ENCODE measurements around the gene SLC35G1. TPM values are rescaled to one million over a fixed set of nuclear protein-coding genes. Genes with fewer than 3 reads are reported as not detected.

SLC35G1 gene
- total and polyA plus RNA-seq, 2 of the 8 experiments (the other 6 are each of a cell fraction or from before 2014, with no cell fraction given): 6.2 to 6.4 TPM

- Histone ChIP-seq H2AK5ac (ENCODE audit: low read depth, low read length) (no peak overlapping the region), H2BK5ac (ENCODE audit: low read depth, low read length) (no peak overlapping the region), H3K14ac (ENCODE audit: insufficient read length) (no peak overlapping the region), H3K27ac (ENCODE audit: low read depth, low read length) (no peak overlapping the region), H3K36me3 (ENCODE audit: control insufficient read depth in 2 of 4, insufficient read depth in 4 of 4, low read length in 3 of 4) (no peaks in the 10 kb centered on the region), H3K4me3 (ENCODE audit: extremely low read depth in 1 of 4, insufficient read depth in 2 of 4, low read depth in 3 of 4, low read length in 4 of 4) (no peak overlapping the region), H2BK15ac (ENCODE audit: low read length) (no peak overlapping the region), H4K5ac (ENCODE audit: insufficient read length, low read depth, low read length) (no peak overlapping the region), H3K18ac (ENCODE audit: extremely low read depth, low read length) (no peak overlapping the region), H3K79me1 (ENCODE audit: low read depth, low read length) (no peaks in the 10 kb centered on the region), H3K9ac (replicated peaks in 1 of 4; ENCODE audit: extremely low read depth in 1 of 4, low read depth in 3 of 4, low read length in 3 of 4) (no peak overlapping the region), H3K4ac (replicated peaks; ENCODE audit: insufficient read length, low read depth, low read length) (no peak overlapping the region), H3K27me3 (replicated peaks in 1 of 4; ENCODE audit: control insufficient read depth in 3 of 4, extremely low read depth in 1 of 4, insufficient read depth in 3 of 4, low read length in 3 of 4) (no peaks in the 10 kb centered on the region), H2BK20ac (ENCODE audit: low read length) (no peak overlapping the region), H3K4me2 (ENCODE audit: insufficient read depth in 1 of 2, low read depth in 2 of 2, low read length in 2 of 2) (no peak overlapping the region; a peak in 1 of 4 replicates), H3K23me2 (ENCODE audit: low read depth, low read length) (no peaks in the 10 kb centered on the region), H4K91ac (replicated peaks; ENCODE audit: insufficient read length, low read length) (no peak overlapping the region), H3K4me1 (replicated peaks in 1 of 4; ENCODE audit: control insufficient read depth in 3 of 4, insufficient read depth in 4 of 4, low read length in 3 of 4) (peaks cover 0 to 2% (median 0%) of the 10 kb centered on the region in 4 experiments; a peak in 1 of 7 replicates), H2BK12ac (ENCODE audit: low read depth, low read length) (no peak overlapping the region), H3K9me3 (ENCODE audit: insufficient read depth in 2 of 2, low read depth in 1 of 2, low read length in 1 of 2) (no peaks in the 10 kb centered on the region), H4K8ac (ENCODE audit: extremely low read depth, insufficient read depth, low read length) (no peak overlapping the region), H2AFZ (ENCODE audit: low read length) (no peak overlapping the region), H3K79me2 (ENCODE audit: control insufficient read depth in 1 of 2, insufficient read depth in 2 of 2, low read length in 2 of 2) (no peaks in the 10 kb centered on the region), H3K23ac (ENCODE audit: insufficient read length) (no peak overlapping the region), H2BK120ac (replicated peaks; ENCODE audit: low read depth, low read length) (no peak overlapping the region), H4K20me1 (replicated peaks in 1 of 2; ENCODE audit: control insufficient read depth in 1 of 2, insufficient read depth in 2 of 2, low read length in 2 of 2) (peaks cover 0 to 2% of the 10 kb centered on the region in 2 experiments), H3K56ac (replicated peaks; ENCODE audit: insufficient read length, low read depth, low read length) (no peak overlapping the region)
- POLR2A ChIA-PET (ENCODE audit: partially characterized antibody): no interaction called here
- CTCF ChIA-PET (ENCODE audit: partially characterized antibody): interaction anchor here (0.6 to 3.2 kb wide), 24 partner anchors 10 to 462 kb away, joined by 3 to 34 read pairs (median 4); no protein-coding TSS in a partner anchor
- no peak for FAIRE-seq
- WGBS, 2 experiments (ENCODE audit: extremely low coverage in 1 of 2, insufficient coverage in 1 of 2, insufficient read length in 1 of 2, insufficient replicate concordance in 2 of 2, low coverage in 1 of 2, low lambda C conversion rate in 2 of 2, missing lambda C conversion rate in 1 of 2): 96% methylated on average over 2 of the region's 2 CpGs; no CpG with 5 or more reads in 1 of the 2 experiments
- TF ChIP-seq GABPA (IDR thresholded peaks at IDR 0.05; ENCODE audit: borderline replicate concordance, insufficient read depth, low read length): no peak
- no peak for TF ChIP-seq NANOG (IDR thresholded peaks at IDR 0.05; ENCODE audit: insufficient read depth, low read depth, low read length, poor library complexity, severe bottlenecking)
- no peak for TF ChIP-seq SAP30 (IDR thresholded peaks at IDR 0.05; ENCODE audit: insufficient read depth, insufficient replicate concordance, low read length)
- TF ChIP-seq POU5F1 (IDR thresholded peaks at IDR 0.05; ENCODE audit: low read depth, low read length): no peak
- TF ChIP-seq EP300 (IDR thresholded peaks at IDR 0.05; ENCODE audit: borderline replicate concordance in 1 of 2, low read depth in 2 of 2, low read length in 2 of 2): no peak
- TF ChIP-seq SIRT6 (IDR thresholded peaks at IDR 0.05; ENCODE audit: low read length): no peak
- TF ChIP-seq BRCA1 (IDR thresholded peaks at IDR 0.05; ENCODE audit: low read depth, low read length): no peak
- TF ChIP-seq, protein P1, sequence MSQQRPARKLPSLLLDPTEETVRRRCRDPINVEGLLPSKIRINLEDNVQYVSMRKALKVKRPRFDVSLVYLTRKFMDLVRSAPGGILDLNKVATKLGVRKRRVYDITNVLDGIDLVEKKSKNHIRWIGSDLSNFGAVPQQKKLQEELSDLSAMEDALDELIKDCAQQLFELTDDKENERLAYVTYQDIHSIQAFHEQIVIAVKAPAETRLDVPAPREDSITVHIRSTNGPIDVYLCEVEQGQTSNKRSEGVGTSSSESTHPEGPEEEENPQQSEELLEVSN (IDR thresholded peaks at IDR 0.05): no peak
- TF ChIP-seq YY1 (IDR thresholded peaks at IDR 0.05; ENCODE audit: low read depth, low read length): no peak
- TF ChIP-seq HDAC2 (IDR thresholded peaks at IDR 0.05; ENCODE audit: borderline replicate concordance in 1 of 2, low read depth in 2 of 2, low read length in 2 of 2): no peak
- no peak for TF ChIP-seq FOSL1 (IDR thresholded peaks at IDR 0.05; ENCODE audit: insufficient read depth, low read depth, low read length)
- no peak for TF ChIP-seq NRF1 (IDR thresholded peaks at IDR 0.05; ENCODE audit: low read depth, low read length)
- TF ChIP-seq JUN (IDR thresholded peaks at IDR 0.05; ENCODE audit: low read depth, low read length): no peak
- DNase-seq (ENCODE audit: low read depth in 1 of 2, low spot score in 2 of 2): no peak
Measured at GRCh38 chr10:93917821-93918220, 24.0 kb downstream of the SLC35G1 start.

Data from H1 (cell line).